DMS79 (cell line): ENCODE data around the gene TNFAIP8L2.
"Not testable (repeated sequence)": the region's sequence is repeated elsewhere in the genome, so short reads cannot be mapped to it uniquely, and the experiment has no call there.

Experiments used
- DNase-seq: peaks from one replicate; lab custom pipeline; 2025; lab: John Stamatoyannopoulos, UW

The TNFAIP8L2 gene

DNA sequence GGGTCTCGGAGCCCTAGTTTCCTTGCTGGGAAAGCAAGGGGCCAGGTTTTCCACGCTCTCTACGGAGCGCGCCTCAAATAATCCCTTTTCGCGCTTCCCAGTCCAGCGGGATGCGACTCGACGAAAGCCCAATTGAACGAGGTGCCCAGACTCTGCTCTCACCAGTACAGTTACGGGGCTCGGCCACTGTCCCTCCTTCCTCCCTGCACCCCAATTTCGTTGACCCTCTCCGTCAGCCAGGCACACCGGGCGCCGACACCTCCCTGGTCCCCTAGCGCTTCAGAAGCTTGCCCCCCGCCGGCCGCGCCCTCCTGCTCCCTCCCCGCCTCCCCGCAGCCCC, 10.4 kb upstream of the TNFAIP8L2 start:
- no peak for DNase-seq

DNA sequence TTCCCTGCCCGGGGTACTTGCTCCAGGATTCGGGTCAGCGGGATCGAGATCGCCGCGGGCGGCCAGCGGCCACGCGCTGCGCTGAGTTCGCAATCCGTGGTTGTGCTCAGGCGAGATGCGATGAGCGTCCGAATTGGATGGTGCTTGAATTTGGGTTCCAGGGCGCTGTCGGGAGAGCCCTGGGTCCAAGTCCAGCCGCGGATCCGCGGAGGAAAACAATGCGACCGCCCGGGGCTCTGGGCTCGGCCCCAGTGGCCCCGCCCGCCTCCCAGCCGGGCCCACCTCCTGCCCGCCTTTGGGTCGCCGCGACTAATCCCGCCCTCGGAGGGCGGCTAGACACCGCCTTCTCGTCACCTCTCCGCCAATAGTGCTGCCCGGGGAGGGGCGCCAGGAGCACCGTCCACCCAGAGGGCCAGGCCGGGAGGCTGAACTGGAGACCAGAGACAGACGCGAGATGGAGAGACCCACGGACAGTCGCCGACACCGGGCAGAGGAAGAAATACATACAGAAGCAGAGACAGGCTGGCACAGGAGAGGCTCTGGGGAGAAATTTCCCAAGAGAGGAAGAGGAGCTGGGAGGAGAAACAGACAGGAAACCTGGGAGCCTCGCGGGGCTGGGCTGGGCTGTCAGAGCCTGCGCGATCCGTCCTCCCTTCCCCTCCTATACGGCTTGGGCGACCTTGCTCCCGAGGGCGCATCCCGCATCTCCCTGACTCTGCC, 9.9 kb upstream of the TNFAIP8L2 start, which contains the start of gene SEMA6C:
Gene SEMA6C (minus strand): TSS at position 220 of the 720 bp plus-strand sequence. CDS start 4,010 bp downstream, outside the sequence.
- peak; percentile 78 for DNase-seq

DNA sequence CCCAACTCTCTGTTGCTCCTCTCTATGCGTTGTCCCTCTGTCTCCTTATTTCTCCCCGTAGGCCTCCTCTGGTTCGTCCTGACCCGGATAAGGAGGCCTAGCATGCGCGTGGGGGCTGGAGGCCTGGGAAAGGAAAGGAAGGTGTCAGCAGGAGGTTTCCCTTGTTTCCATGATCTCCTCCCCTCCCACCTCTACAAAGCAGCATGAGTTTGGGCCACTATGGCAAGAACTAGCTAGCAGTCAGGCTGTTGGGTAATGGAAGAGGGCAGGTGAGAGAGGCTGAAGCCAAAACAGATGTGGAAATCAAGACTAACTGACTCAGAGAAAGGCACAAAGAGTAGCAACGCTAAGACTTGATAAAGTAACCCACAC, 9.3 kb upstream of the TNFAIP8L2 start:
- DNase-seq, result no peak

DNA sequence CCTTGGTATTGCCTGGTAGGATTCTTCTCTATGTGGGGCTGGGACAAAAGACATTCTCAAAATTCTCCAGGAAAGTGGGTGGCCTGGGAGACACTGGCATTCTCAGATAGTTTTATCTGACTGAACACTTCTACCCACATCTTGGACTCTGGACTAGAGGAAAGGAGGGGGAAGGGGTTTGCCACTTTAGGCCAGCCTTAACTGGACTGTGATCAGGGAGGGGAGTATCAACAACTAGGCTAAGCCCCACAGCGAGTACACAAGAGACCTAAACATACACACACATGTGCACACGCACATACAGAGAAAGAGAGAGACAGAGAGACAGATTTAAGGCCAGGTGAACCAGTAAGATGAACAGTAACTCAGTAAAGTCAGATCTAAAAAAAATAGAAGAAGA, 8.8 kb upstream of the TNFAIP8L2 start:
- DNase-seq, result no peak

DNA sequence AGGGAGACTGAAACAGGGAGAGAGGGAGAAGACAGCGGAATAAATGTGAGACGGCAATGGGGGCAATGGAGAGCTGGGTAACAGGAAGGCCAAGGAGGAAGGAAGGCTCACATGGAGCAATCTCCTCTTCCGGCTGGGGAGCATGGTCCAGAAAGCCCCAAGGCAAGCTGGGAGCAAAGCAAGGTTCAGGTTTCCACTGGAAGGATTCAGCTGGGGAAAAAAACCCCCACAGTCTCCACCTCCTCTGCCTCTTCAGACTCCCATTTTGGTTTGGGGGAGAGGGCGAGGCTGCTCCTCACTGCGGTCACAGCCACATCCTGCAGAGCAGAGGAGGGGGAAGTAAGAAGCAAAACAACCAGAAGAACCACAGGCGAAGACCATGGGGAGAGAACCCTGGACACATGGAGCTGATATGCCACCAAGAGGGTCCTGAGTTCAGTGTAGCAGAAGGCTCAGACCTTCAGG, 650 bp downstream of the TNFAIP8L2 start:
- no peak for DNase-seq

DNA sequence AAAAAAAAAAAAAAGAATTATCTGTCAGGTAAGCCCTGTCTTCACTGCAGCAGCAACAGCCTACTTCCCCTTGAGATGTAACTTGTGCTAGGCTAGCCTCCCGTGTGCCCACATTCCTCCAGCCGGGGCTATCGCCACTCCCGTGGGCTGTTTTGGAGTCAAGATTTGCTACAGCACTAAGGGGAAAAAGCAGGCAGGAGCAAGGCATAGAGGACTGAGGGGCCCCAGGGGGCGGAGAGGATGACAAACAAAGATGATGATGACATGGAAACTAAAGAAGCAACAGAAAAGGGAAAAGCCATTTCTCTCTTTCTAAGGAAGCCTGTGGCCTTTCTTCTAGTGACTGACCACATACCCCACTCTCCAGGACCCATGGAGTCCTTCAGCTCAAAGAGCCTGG, 1.9 kb downstream of the TNFAIP8L2 start:
- DNase-seq, result no peak

DNA sequence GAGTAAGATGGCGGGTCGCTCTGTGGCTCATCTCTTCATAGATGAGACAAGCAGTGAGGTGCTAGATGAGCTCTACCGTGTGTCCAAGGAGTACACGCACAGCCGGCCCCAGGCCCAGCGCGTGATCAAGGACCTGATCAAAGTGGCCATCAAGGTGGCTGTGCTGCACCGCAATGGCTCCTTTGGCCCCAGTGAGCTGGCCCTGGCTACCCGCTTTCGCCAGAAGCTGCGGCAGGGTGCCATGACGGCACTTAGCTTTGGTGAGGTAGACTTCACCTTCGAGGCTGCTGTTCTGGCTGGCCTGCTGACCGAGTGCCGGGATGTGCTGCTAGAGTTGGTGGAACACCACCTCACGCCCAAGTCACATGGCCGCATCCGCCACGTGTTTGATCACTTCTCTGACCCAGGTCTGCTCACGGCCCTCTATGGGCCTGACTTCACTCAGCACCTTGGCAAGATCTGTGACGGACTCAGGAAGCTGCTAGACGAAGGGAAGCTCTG, 2.4 kb downstream of the TNFAIP8L2 start:
- no peak for DNase-seq

DNA sequence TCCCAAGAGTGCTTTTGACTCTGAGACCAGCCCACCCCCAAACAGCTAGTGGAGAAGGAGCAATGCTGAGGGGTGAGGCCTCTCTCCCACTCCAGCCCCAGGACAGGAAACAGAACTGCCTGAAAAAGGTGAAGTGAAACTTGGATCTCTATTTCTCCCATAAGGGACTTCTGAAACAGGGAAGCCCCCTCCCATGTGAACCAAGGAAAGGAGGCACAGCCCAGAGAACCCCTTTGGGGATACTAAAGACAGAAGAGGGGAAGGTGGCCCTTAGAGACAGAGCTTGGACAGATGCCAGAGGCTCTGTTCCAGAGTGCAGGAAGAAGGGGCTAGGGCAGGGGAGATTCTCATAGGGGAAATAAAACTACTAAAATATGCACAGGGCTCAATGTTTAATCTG, 2.9 kb downstream of the TNFAIP8L2 start:
- no peak for DNase-seq

DNA sequence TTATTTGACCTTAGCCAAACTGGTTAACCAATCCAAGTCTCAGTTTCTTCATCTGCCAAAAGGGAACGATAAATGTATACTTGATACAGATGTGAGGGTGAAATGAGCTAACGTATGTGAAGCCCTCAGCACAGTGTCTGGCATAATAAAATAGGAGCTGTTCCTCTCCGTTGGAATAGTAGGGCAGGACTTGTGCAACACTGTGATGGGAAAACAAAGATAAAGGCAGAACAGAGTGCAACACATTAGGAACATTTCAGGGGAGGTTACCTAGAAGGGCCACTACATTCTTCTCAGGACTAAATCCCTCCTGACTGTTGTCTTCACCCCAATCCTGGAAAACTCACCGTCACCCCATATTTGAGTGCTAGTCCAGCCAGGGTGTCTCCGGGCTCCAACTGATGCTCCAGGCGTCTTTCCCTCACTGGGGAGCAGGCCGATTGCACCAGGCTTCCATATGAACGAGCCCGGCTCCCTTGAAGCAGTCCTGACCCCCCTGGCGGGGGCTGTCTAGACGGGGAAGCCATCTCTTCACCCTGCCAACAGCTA, 8.4 kb downstream of the TNFAIP8L2 start:
- no peak for DNase-seq

DNA sequence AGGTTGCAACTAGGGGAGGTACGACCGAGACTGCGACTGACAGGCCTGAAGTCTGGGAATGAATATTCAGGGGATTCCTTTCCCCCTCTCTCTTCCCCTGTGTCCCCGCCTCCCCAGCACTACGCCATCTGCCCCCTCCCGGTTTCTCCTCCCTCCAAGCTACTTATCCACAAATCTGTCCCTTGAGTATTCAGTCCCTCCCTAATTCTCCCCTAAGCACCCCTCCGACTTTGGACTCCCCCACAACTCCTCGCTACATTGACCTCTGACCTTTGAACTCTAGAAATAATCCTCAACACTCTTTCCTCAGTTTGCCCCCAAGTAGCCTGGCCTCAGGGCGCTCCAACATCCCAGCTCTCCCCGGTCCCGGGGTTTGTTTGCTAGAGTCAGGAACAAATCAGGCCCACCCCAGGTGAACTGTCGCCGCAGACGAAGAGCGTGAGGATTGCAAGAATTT, 8.9 kb downstream of the TNFAIP8L2 start:
- no peak for DNase-seq

DNA sequence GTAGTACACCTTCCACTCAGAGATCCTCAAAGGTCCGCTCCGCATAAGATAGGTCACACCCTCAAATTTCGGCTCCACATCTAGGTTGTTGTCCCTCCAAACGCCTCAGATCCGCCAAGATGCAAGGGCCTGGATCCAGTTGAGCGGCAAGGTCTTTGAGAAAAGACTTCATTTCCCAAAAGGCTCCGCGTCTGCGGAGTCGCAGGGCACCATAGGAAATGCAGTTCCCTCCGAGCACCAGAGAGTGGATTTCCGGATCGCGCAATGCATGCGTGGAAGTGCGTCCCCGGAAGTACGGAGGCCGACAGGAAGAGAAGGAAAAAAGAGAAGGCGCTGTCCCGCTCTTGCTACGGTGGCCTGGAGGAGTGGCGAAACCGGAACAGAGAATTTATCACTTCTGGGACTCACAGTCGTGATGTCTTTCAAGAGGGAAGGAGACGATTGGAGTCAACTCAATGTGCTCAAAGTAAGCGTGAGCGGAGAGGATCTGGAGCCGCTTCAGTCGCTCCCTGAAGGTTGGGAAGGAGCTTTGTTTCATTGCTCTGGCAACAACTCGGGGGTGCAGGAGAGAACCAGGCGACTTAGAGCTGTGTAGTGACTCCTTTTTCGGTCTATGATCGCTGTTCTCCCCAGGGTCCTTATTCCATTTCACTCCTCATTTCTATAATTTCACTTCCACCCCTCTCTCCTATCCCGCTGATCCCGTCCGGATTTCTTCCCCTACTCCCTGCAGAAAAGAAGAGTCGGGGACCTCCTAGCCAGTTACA, 9.5 kb downstream of the TNFAIP8L2 start, which contains the start of the genes LYSMD1 and SCNM1:
Gene LYSMD1 (minus strand): TSS at position 165 of the 767 bp plus-strand sequence. CDS start 644 bp downstream, outside the sequence.
Gene SCNM1 (plus strand): TSS at position 407 of the 767 bp plus-strand sequence. CDS start 9 bp downstream, at position 416.
- peak; percentile 98 for DNase-seq

DNA sequence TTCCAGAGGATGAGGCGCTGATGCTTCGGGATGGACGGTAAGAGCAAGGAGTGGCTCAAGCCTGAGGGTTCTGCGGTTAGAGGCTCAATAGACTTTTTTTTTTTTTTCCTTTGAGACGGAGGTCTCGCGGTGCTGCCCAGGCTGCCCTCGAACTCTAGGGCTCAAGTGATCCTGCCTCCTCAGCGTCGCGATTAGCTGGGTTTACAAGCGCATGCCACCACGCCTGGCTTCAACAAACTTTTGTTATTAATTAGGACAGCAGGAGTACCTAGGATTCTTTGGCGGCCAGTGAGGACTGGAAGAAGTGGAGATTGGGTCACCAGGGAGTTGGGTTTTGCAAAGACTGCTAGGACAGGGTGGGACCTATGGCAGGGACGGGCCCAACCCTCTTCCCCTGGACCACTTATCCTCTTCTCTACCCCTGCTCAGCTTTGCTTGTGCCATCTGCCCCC, 10.1 kb downstream of the TNFAIP8L2 start:
- DNase-seq, result peak; percentile 17

DNA sequence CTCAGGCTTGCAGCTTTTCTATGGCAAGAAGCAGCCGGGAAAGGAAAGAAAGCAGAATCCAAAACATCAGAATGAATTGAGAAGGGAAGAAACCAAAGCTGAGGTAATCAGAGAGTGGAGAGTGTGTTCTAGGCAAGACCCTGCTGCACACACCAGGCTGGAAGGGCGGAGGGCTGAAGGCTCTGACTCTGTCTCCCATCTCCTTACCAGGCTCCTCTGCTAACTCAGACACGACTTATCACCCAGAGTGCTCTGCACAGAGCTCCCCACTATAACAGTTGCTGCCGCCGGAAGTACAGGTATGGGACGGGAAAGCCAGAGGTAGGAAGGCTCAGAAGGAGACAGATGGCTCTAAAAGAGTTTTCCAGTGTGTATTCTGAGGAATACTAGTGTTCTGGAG, 10.7 kb downstream of the TNFAIP8L2 start:
- DNase-seq, result no peak

DNA sequence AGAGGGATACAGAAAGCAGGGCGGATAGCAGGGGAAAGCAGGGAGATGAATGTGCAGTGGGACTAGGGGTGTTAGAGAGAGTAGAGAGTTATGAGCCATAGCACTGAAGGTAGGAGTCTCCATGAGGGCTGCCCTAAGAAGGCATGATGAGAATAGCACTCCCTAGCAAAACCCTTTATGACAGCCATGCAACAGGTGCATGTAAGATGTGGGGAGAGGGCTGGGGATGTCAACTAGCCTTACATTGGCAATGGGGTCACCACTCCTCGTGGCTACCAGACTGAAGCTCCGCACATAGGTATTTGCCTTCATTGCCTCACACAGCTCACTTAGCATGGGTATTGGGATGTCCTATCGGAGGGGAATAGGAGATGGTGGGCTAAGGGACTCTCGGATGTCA, 14.7 kb downstream of the TNFAIP8L2 start:
- no peak for DNase-seq

DNA sequence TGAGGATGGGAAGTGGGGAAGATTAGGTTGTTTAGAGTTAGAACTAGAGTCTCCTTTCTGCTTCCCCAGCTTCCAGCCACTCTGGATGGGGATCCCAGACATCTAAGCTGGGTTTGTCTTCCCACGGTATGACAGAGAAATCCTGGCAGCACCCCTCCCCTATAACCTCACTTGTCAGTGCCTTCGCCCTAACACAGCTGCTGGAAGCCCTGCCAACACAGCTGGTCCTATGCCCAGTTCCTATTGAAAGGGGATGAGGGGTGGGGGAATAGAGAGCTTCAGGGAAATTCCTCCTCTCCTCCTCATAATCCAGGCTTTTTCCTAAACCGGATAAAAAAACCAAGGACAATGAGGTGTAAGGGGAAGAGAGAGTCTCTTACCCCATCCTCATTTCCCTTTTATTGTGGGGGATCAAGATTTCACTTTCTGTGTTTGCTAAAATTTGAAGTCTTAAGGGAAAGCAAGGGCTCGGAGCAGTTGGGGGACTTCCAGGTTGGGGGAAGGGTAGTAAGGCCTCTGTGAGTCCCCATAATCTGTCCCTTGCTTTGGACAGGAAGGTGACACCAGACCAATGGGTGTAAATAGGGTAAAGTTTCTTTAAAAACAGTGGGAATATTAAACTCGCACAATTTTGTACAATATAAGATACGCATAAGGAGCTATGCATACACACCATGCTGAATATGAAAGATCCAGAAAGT, 18.7 kb downstream of the TNFAIP8L2 start:
- DNase-seq, result no peak

DNA sequence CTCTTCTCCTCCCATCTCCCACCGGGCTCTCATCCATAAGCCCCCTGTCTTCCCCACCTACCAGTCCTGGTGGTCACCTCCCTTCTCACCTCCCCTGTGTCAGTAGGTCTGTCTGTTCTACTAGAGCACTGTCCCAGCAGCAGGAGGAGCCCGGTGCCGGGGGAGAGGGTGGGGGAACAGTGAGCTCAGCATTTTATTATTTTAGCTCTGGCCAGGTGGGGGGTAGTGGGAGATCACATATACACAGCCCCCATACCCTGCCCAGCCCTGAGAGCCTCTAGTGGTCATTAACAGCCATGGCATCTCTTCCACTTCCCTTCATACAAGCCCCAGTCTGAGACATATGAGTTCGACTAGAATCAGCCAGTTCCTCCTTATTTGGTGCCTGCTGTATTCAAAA, 19.4 kb downstream of the TNFAIP8L2 start, which contains the start of gene TMOD4:
Gene TMOD4 (minus strand): TSS at position 119 of the 400 bp plus-strand sequence. CDS start 1,106 bp downstream, outside the sequence.
- DNase-seq, result no peak

DNA sequence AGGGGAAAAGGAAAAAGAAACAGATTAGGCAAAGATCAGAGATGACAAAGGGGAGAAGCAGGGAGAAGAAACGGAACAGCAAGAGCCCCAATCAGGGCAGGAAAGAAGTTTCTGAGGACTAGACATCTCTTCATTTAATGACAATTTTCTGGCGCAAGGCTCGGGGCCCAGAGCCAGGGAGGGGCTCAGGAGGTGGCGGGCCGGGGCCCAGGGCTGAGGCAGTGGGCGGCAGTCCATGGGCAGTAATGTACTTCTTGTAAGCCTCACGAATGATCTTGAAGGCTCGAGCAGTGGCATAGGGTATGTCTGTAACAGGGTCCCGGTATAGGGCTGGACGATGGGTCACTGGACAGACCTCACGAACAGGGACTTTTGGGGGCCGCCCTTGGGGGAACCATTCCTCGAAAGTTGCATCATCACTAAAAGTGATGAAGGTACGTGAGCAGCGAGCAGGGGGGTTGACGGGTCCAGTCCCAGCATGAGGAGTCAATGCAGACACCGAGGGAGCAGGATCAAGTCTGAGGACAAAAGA, 20.1 kb downstream of the TNFAIP8L2 start:
- no peak for DNase-seq

DNA sequence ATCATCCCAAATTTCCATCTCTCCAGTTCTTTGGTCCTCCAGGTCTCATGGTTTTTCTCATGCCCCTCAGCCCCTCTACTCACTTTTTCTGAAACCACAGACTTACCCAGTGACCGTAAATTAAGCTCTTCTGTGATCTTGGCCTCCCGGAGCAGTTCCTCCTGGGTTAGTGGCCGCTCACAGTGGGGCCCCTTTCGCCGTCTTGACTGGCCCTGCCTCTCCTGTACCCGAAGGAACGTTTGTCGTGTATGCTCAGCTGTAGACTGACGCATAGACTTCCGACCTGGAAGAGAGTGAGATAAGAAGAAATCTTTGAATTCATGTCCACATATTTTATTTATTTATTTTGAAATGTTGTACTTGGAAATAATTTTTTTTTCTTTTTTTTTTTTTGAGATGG, 27.8 kb downstream of the TNFAIP8L2 start:
- no peak for DNase-seq

DNA sequence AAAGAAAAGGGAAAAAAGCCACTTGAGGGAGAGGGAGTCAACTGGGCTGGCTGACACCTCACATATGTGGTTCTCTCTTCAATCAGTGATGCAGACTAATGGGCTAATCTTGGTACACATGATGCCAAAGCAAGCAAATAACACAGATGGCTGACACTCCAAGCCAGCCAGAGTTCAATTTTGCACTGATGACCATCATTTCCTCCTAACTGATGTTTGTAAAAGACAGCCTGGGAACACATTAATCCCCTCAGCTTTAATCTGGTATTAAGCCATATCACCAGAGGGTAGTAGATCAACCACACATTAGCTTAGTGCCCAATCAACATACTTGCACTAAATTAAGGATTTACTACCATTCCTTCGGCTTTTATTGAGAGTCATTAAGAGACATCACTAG, 30.8 kb downstream of the TNFAIP8L2 start:
- no peak for DNase-seq

DNA sequence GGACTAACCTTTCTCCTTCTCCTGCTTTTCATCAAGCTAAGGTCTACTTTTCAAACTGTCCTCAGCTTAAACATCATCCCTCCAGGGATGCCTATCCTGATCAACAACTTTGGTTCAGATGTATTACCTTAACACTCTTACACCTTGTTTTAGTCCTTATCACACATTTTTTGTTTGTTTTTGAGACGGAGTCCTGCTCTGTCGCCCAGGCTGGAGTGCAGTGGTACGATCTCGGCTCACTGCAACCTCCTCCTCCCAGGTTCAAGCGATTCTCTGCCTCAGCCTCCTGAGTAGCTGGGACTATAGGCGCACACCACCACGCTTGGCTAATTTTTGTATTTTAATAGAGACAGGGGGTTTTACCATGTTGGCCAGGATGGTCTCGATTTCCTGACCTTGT, 32.2 kb downstream of the TNFAIP8L2 start:
- not testable (repeated sequence) for DNase-seq
